ENCODE data around the gene FITM1.

FITM1 gene

DNA sequence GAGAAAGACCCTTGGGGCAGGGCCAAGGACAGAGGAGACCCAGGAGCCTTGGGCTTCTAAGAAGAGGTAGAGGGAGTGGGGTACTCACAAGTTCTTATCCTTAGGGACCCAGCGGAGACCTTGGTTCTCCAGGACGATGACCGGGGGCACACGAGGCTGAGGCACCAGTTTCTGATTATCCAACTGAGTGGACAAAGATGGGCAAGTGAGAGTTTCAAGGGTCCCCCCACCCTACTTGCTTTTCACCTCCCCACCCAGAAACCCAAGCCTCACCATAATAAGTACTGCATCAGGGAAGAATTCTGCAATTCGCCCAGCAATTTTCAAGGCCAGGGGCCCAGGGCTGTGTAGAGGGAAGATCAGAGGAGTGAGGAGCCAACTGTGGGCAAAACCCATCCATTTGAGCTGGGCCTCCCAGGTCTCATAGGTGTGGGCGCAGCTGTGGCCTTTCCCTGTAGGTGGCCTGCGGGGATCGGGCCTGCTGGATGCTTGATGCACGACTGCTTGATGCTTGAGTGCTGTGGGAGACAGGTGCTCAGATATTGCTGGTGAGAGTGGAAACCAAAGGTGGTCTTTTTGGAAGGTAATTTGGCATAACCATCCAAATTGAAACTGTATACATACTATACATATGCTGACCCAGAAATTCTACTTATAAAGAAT lies 8.9 kb downstream of the FITM1 start:
- DNase-seq (ENCODE audit: low read depth): no peak

- peak; percentile 99 for DNase-seq (ENCODE audit: low read depth)
These were observed 10.8 kb downstream of the FITM1 start, which contains the start of gene EMC9 for GRCh38 chr14:24141097-24141880. TSS of gene EMC9 (minus strand) at chr14:24141591. CDS start at chr14:24141304, 287 bp downstream.

DNA sequence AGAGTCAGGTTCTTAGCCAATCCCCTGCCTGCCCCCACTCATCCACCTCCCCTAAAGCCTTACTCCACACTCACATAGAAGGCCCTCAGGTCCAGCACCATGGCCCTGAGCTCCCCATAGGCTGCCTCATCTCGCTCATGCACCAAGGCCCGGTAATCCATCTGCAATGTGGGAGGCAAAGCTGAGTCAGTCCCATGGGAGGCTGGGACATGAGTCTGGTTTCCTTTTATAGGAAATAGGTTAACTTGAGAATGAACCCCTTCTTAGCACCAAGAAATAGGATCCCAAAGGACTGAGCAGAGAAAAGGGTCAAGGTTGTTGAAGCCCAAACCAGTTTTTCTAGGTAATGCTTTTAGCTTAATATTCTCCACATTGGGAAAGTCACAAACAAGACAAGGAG lies 13.1 kb downstream of the FITM1 start:
- no peak for DNase-seq (ENCODE audit: low read depth)

DNA sequence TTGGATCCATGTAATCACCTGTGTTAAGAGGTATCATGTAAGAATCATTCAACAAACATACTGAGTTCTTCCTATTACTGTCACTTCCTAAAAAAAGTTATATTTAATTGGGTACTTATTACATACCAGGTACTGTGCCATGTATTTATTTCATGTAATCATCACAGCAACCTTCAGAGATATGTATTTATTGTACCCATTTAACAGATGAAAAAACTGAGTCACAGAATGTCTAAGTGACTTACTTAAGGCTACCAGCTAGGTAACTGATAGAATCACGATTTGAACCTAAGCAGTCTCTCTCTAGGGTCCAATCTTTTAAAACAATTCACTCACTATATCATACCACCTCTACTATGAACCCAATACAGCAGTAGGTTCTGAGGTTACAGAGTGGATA lies 14.0 kb downstream of the FITM1 start:
- DNase-seq (ENCODE audit: low read depth): no peak

DNA sequence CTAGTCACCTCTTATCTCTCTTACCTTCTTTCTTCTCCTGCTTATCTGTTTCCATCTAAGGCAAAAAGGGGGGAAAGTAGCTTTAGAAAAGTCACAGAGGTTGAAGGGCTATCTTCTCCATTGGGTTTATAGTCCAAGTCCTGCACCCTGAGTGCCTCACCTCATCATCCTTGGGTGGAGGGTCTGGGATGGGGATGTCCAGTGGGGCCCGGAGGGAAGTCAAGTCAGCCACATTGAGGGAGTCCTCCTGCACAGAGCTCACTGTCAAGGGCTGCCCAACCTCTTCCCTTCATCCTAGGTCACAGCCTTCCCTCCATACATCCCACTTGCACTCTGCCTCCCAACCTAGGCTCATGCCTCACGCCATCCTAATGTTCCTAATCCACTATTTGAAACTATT lies 14.8 kb downstream of the FITM1 start:
- DNase-seq (ENCODE audit: low read depth): no peak

DNA sequence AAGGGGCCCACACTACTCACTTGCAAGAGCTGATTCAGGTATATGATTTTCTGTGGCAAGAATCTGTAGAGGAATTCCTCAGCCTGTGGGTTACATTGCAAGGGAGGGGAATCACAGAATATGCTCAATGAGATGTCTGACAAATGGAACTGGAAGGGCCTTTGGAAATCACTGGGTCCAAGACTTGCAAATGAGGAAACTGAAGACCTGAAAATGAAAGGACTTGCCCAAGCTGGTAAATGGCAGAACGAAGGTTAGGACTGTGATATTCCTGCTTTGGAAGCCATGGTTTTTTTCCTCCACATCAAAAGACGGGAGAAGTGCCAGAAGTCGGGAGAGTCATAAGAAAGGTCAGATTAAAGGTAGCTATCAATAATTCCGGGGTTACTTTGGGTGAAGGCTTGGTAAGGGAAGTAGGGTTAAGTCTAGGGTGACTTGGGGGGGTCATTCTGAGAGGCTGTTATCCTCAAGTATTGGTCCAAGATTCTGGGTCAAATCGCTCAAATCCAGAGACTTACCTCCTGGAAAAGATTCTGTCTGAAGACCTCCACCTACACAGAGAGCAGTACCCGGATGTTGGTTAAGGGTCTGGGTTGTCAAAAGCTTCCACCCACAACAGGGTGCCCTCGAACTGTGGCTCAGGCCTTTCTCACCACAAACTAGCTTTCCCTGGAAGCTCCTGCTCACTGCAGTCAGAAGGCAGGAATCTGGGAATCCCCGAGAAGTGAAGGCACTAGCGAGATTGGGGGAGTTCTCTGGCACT lies 15.4 kb downstream of the FITM1 start:
- DNase-seq (ENCODE audit: low read depth): no peak

GRCh38 chr14:24146453-24146977 lies 16.1 kb downstream of the FITM1 start, which contains the start of gene PSME2:
TSS of gene PSME2 (minus strand) at chr14:24146610. CDS start at chr14:24146581, 29 bp downstream.
- peak; percentile 65 for DNase-seq (ENCODE audit: low read depth)

DNA sequence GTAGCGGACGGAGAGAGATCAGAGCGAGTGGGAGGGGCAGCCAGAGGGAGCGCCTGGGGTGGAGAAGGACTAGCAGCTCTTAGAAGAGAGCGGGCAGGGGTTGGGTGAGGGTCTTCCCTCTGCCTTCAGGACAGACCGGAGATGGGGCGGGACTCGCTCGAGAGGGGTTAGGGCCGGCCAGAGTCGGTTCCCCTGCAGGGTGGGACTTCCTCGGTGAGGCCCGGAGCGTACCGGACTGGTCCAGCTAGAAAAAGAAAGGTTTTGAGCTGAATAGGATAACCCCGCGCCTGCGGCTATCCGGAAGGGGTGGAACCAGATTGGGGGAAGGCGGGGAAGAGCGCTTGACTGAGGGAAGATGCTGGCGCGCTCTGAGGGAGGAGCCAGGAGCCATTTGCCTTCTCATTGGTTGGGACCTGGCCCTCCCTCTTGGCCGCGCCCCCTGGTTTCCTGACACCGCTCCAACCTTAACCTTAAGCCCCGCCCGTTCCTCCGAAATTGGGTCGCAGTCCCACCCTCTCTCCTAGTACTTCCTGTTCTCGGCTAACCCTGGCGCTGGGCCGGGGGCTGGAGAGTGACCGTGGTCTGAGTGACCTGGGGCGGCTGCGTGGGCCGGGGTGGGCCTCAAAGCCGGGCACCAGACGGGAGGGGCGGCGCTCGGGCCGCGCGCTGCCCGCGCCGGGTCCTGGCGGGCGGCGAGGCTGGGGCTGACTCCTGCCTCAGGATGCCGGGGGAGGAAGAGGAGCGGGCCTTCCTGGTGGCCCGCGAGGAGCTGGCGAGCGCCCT lies 16.7 kb downstream of the FITM1 start, which contains the start of gene RNF31:
Gene RNF31, plus strand, starts transcription at position 521 of the 783 bp plus-strand sequence. Its CDS starts 201 bp downstream, at position 722.
- peak; percentile 96 for DNase-seq (ENCODE audit: low read depth)

- no peak for DNase-seq (ENCODE audit: low read depth)
These were observed 17.4 kb downstream of the FITM1 start for GRCh38 chr14:24147761-24148428.

DNA sequence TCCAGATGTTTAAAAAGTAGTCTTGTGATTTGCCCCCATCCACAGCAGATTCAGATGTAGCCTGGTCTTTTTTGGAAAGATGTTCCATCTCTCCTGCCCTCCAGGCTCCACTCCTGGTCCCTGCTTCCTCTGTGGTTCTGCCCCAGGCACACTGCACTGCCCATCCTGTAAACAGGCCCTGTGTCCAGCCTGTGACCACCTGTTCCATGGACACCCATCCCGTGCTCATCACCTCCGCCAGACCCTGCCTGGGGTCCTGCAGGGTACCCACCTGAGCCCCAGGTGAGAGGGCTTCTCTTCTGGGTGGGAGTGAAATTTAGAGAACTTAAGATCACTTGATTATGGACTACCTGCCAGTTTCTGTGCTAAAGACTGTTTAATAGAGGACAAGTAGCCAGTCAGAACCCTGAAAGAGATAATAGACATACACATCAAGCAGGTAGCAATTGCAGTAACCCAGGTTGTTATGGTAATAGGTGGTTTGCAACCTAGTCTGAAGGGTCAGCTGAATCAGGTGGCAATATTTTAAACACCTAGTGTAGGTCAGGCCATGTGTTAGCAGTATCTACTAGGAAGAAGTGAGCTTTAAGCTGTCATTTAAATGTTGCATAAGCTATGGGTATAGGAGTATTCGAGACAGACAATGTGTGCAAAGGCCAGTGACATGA lies 19.0 kb downstream of the FITM1 start:
- DNase-seq (ENCODE audit: low read depth): no peak

DNA sequence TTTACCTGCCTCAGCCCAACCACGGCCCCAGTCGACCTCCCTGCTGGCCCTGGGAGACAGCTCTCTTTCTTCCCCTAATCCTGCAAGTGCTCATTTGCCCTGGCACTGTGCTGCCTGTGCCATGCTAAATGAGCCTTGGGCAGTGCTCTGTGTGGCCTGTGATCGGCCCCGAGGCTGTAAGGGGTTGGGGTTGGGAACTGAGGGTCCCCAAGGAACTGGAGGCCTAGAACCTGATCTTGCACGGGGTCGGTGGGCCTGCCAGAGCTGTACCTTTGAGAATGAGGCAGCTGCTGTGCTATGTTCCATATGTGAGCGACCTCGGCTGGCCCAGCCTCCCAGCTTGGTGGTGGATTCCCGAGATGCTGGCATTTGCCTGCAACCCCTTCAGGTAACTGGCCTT lies 19.6 kb downstream of the FITM1 start:
- DNase-seq (ENCODE audit: low read depth): no peak

GRCh38 chr14:24150567-24150966 lies 20.1 kb downstream of the FITM1 start:
- no peak for DNase-seq (ENCODE audit: low read depth)

DNA sequence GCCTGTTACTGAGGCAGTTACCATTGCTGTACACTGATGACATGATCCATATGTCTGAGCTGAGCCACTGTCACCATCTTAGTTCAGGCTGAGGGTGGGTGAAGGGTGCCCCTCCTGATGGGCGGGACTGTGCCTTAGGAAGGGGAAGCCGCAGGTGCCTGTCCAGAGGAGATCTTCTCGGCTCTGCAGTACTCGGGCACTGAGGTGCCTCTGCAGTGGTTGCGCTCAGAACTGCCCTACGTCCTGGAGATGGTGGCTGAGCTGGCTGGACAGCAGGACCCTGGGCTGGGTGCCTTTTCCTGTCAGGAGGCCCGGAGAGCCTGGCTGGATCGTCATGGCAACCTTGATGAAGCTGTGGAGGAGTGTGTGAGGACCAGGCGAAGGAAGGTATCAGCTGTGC lies 20.5 kb downstream of the FITM1 start:
- DNase-seq (ENCODE audit: low read depth): no peak

DNA sequence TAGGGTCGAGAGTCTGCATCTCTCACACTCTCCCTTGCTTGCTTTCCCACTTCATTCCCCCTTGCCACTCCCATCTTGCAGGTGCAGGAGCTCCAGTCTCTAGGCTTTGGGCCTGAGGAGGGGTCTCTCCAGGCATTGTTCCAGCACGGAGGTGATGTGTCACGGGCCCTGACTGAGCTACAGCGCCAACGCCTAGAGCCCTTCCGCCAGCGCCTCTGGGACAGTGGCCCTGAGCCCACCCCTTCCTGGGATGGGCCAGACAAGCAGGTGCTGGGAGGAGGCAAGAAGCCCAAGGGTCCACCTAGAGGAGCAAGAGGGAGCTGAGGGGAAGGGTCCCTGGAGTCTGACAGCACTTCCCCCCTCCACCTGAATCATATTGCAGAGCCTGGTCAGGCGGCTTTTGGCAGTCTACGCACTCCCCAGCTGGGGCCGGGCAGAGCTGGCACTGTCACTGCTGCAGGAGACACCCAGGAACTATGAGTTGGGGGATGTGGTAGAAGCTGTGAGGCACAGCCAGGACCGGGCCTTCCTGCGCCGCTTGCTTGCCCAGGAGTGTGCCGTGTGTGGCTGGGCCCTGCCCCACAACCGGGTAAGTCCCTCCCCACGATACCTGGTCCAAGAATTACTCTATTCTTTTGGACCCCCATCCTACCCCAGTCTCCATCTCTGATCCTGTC lies 21.1 kb downstream of the FITM1 start:
- no peak for DNase-seq (ENCODE audit: low read depth)

DNA sequence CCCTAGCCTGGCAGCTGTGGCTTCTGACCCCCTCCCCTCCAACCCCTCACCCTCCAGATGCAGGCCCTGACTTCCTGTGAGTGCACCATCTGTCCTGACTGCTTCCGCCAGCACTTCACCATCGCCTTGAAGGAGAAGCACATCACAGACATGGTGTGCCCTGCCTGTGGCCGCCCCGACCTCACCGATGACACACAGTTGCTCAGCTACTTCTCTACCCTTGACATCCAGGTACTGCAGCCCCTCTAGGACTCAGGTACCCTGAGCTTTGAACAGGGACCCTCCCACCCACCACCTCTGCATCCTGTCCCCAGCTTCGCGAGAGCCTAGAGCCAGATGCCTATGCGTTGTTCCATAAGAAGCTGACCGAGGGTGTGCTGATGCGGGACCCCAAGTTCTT lies 24.6 kb downstream of the FITM1 start:
- DNase-seq (ENCODE audit: low read depth): no peak

DNA sequence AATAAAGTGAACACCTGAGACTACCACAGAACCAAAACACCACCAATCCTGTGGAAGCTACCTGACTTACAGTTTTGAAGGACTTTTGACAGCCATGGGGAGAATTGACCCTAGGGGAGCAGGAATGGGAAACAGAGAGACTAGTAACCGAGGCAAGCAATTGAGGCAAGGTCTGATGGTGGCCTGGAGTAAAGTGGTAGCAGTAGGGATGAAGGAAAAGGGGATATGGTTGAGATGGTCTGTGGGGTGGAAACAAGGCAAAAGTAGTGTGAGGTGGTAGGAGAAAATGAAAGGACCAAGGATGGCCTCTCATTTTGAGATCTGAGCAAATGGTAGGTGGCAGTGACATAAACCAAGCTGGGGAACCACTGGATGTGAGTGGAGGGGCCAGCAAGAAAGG lies 26.4 kb downstream of the FITM1 start:
- no peak for DNase-seq (ENCODE audit: low read depth)

DNA sequence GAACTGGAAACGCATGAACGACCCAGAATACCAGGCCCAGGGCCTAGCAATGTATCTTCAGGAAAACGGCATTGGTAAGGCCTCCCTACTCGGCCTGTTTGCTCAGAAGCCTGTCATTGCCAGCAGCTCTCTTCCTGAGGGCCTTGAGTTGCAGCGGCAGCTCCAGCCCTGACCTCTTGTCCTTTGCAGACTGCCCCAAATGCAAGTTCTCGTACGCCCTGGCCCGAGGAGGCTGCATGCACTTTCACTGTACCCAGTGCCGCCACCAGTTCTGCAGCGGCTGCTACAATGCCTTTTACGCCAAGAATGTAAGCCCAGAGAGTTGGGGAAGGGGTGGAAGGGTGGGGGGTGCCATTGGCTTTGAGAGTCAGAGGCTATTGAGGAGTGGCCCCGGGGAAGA lies 26.9 kb downstream of the FITM1 start:
- no peak for DNase-seq (ENCODE audit: low read depth)

DNA sequence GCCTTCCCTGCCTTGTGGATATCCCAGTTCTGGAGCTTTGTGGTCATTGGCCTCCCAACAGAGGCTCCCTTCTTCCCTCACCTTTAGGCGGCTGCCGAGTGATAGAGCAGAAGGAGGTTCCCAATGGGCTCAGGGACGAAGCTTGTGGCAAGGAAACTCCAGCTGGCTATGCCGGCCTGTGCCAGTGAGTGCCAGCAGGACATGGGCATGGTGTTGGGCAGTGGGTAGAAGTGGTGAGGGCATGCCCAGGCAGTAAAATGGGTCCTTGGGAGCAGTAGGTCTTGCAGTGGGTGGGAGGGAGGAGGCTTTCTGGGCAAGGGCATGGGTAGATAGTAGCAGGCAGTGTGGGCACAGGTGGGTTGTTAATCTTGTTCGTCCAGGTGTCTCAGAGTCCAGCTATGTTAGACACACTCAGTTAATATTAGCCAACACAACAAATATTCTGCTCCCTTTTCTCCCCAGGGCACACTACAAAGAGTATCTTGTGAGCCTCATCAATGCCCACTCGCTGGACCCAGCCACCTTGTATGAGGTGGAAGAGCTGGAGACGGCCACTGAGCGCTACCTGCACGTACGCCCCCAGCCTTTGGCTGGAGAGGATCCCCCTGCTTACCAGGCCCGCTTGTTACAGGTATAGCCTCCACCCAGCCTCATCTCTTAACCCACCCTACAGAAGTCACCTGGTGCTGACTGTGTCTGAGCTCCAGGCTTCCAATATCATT lies 29.5 kb downstream of the FITM1 start:
- DNase-seq (ENCODE audit: low read depth): no peak

GRCh38 chr14:24160499-24160849 lies 30.0 kb downstream of the FITM1 start:
- DNase-seq (ENCODE audit: low read depth): no peak

Measured in T follicular helper cell (primary cell).